ENCODE data around the gene GPR55.
"Not testable (repeated sequence)": the region's sequence is repeated elsewhere in the genome, so short reads cannot be mapped to it uniquely, and the experiment has no call there.

The GPR55 gene

DNA sequence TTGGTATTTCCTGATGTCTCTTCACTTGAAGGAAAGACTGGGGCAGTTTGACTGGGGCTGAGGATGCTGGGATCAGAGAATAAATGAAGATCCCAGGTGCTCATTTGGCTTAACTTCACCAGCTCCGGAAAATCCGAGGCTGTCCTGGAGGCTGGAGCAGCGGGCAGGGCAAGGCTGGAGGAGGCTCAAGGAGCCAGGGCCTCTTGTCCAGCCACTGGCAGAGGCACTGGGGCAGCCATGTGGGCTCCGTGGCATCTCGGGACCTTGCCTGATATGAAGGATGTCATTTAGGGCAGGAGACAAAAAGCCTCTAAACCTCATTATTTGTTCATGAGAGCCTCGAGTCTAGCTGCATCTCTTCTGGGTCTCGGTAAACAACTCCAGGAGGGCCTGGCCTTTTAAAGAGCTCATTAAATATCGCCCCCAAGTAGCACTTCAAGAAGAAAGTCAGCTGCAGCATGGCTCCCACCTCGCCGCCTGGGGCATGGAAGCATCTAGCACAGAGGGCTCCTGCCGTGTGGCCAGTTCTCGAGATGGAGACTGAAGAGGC, 13.5 kb upstream of the GPR55 start:
- no peak for DNase-seq
- no peaks in the 10 kb centered on the region for H3K36me3 ChIP-seq (replicated peaks)
- TF ChIP-seq, protein P1, sequence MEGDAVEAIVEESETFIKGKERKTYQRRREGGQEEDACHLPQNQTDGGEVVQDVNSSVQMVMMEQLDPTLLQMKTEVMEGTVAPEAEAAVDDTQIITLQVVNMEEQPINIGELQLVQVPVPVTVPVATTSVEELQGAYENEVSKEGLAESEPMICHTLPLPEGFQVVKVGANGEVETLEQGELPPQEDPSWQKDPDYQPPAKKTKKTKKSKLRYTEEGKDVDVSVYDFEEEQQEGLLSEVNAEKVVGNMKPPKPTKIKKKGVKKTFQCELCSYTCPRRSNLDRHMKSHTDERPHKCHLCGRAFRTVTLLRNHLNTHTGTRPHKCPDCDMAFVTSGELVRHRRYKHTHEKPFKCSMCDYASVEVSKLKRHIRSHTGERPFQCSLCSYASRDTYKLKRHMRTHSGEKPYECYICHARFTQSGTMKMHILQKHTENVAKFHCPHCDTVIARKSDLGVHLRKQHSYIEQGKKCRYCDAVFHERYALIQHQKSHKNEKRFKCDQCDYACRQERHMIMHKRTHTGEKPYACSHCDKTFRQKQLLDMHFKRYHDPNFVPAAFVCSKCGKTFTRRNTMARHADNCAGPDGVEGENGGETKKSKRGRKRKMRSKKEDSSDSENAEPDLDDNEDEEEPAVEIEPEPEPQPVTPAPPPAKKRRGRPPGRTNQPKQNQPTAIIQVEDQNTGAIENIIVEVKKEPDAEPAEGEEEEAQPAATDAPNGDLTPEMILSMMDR (IDR thresholded peaks at IDR 0.05; ENCODE audit: low read depth, low read length, missing control alignments), result no peak
- in situ Hi-C loops (cut with HindIII; ENCODE audit: low pct_ligation_motif_present, low sequenced_read_pairs), result no loop called here
- no peak overlapping the region for H3K4me3 ChIP-seq (ENCODE audit: low read depth, low read length)
- no peaks in the 10 kb centered on the region for H3K27me3 ChIP-seq (replicated peaks)
- H3K27ac ChIP-seq, result no peak overlapping the region

DNA sequence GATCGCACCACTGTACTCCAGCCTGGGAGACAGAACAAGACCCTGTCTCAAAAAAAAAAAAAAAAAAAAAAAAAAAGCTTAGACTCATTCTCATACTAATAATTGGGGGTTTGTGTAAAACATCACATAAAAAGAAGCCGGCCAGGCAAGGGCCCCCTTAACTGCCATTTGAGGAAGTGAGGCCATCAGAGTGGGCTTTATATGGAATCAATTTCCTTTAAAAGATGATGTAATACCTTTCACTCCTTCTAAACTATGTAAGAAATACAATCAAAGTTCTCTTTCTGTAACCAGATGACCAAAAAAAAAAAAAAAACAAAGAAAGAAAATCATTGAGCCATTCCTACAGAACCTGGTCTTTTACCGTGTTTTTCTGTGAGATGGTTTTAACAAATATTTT, 13.1 kb upstream of the GPR55 start:
- Histone ChIP-seq H3K4me3 (ENCODE audit: low read depth, low read length) (no peak overlapping the region), H3K27me3 (replicated peaks) (no peaks in the 10 kb centered on the region), H3K36me3 (replicated peaks) (no peaks in the 10 kb centered on the region), H3K27ac (no peak overlapping the region)
- TF ChIP-seq, protein P1 (IDR thresholded peaks at IDR 0.05; ENCODE audit: low read depth, low read length, missing control alignments), result no peak
- DNase-seq, result no peak
- in situ Hi-C loops (cut with HindIII; ENCODE audit: low pct_ligation_motif_present, low sequenced_read_pairs), result no loop called here

DNA sequence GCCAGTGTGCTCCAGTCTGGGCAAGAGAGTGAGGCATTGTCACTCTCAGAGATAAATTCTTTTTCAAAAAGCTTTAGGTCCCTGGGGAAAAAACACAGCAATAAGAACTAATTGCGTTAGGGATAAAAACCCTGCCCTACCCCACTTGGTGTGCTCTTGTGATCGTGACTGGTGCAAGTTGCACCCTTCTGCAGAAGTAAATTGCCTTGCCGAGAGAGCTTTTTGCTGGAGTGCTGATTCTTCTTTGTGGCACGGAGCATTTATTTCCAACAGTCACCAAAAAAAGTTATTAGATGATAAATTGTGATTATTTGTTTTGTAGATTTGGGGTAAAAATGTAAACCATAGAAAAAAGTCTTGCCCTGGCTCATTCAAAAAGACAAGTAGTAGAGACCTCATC, 12.3 kb upstream of the GPR55 start:
- no peak for DNase-seq
- TF ChIP-seq, protein P1 (IDR thresholded peaks at IDR 0.05; ENCODE audit: low read depth, low read length, missing control alignments), result no peak
- H3K27ac ChIP-seq, result no peak overlapping the region
- H3K27me3 ChIP-seq (replicated peaks), result no peaks in the 10 kb centered on the region
- H3K4me3 ChIP-seq (ENCODE audit: low read depth, low read length), result no peak overlapping the region
- in situ Hi-C loops (cut with HindIII; ENCODE audit: low pct_ligation_motif_present, low sequenced_read_pairs), result no loop called here
- H3K36me3 ChIP-seq (replicated peaks), result no peaks in the 10 kb centered on the region

DNA sequence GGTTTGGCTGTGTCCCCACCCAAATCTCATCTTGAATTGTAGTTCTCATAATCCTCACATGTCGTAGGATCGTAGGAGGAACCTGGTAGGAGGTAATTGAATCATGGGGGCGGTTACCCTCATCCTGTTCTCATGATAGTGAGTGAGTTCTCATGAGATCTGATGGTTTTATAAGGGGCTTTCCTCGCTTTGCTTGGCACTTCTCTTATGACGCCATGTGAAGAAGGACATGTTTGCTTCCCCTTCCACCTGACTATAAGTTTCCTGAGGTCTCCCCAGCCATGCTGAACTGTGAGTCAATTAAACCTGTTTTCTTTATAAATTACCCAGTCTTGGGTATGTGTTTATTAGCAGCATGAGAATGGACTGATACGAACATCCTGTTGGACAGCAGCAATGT, 11.2 kb upstream of the GPR55 start:
- H3K36me3 ChIP-seq (replicated peaks); in situ Hi-C loops (cut with HindIII; ENCODE audit: low pct_ligation_motif_present, low sequenced_read_pairs): not testable (repeated sequence)

DNA sequence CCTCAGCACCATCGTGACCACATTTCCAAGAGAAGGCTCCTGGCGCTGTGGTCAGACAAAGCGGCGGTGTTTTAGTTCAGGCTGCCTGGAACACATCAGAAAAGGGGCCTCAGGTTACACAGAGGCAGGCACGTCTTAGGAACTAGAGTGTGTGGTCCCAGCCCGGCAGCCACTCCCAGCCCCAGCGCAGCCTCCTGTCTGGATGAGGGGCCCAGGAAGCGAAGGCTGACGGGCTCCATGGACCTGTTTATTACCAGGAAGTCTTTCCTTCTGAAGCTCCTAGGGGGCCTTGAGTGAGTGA, 10.0 kb upstream of the GPR55 start:
- H3K27me3 ChIP-seq (replicated peaks), result no peaks in the 10 kb centered on the region
- no peak overlapping the region for H3K27ac ChIP-seq
- H3K36me3 ChIP-seq (replicated peaks), result no peaks in the 10 kb centered on the region
- DNase-seq, result no peak
- TF ChIP-seq, protein P1 (IDR thresholded peaks at IDR 0.05; ENCODE audit: low read depth, low read length, missing control alignments), result no peak
- in situ Hi-C loops (cut with HindIII; ENCODE audit: low pct_ligation_motif_present, low sequenced_read_pairs), result no loop called here
- H3K4me3 ChIP-seq (ENCODE audit: low read depth, low read length), result no peak overlapping the region

More for the DNA sequence above, 11.2 kb upstream of the GPR55 start:
- not testable (repeated sequence) for H3K4me3 ChIP-seq (ENCODE audit: low read depth, low read length); H3K27ac ChIP-seq; H3K27me3 ChIP-seq (replicated peaks); DNase-seq

DNA sequence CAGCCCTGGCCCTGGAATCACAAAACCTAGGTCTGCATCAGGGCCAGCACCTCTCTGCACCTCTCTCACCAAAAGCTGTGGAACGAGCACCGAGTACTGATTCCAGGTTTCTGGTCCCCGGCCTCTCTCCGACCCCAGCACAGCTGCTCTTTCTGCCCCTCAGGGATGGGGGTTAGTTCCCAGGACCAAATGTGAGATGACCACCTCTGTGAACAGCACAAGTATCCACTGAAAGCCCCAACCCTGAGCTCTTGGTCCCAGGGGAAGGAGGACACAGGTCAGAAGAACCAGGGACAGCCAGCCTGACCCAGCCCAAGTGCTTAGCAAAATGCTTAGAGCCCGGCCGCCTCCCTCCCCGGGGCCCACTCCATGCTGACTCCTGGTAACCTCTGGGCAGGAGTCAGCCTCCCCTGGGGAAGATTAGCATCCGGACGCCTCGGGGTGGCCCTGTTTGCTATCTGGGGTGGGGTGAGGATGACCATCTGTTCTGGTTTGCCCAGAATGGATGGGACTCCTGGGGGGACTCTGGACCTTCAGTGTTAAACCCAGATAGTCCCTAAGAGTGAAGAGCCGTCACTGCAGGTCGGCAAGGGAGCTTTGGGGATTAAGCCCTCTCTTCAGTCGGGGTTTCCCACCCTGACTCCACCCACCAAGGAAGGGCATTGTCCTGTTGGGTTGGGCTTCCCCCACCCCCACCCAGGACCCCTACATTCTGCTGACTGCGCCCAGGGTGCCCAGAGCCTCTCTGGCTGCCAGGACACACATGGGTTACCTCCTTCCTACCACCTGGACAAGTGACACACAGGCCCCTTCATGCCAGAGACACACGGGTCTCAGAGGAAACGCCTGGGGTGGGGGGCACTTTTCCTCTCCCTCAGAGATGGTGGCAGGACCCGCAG, 9.4 kb upstream of the GPR55 start:
- TF ChIP-seq, protein P1 (IDR thresholded peaks at IDR 0.05; ENCODE audit: low read depth, low read length, missing control alignments), result no peak
- in situ Hi-C loops (cut with HindIII; ENCODE audit: low pct_ligation_motif_present, low sequenced_read_pairs), result no loop called here
- no peak for DNase-seq

More for the DNA sequence above, 9.4 kb upstream of the GPR55 start:
- H3K36me3 ChIP-seq (replicated peaks), result no peaks in the 10 kb centered on the region
- no peaks in the 10 kb centered on the region for H3K27me3 ChIP-seq (replicated peaks)
- no peak overlapping the region for H3K27ac ChIP-seq
- H3K4me3 ChIP-seq (ENCODE audit: low read depth, low read length), result no peak overlapping the region

All from brain microvascular endothelial cell (primary cell).